A549 (cell line): ENCODE measurements around the gene WASF3.

Source experiments
- CTCF ChIP-seq: fragments of >200 bp; sonication (Bioruptor Twin); formaldehyde crosslinking; IDR thresholded peaks from 3 replicates; pipeline ENCODE4 v1.5.1; 2016
- FOSL2 ChIP-seq, 2 experiments: fragments of 450-650 bp in 1 of 2; fragments of >200 bp in 1 of 2; sonication (Bioruptor Twin) in 1 of 2; formaldehyde crosslinking; IDR thresholded peaks; 2 replicates each; pipeline versions ENCODE4 v1.5.0 to v1.6.1; 2016 to 2020; ENCODE audit warnings: mild to moderate bottlenecking in 1 of 2, moderate library complexity in 1 of 2
- KDM1A ChIP-seq: fragments of 200-600 bp; sonication (generic); IDR thresholded peaks from 2 replicates; pipeline ENCODE4 v1.6.1; 2016; ENCODE audit warnings: low read depth, mild to moderate bottlenecking
- MAZ ChIP-seq: fragments of 150-350 bp; IDR thresholded peaks from 2 replicates; pipeline ENCODE4 v1.6.1; 2014; ENCODE audit warnings: antibody characterized with exemption, low read depth, low read length, borderline replicate concordance
- RCOR1 ChIP-seq: fragments of 150-350 bp; IDR thresholded peaks from 2 replicates; pipeline ENCODE4 v1.6.1; 2014; ENCODE audit warnings: antibody characterized with exemption, low read length, low read depth
- TF ChIP-seq, protein P1 (sequence below): fragments of >200 bp; sonication (Bioruptor Twin); formaldehyde crosslinking; IDR thresholded peaks from 2 replicates; pipeline ENCODE4 v1.6.1; 2016

DNA sequence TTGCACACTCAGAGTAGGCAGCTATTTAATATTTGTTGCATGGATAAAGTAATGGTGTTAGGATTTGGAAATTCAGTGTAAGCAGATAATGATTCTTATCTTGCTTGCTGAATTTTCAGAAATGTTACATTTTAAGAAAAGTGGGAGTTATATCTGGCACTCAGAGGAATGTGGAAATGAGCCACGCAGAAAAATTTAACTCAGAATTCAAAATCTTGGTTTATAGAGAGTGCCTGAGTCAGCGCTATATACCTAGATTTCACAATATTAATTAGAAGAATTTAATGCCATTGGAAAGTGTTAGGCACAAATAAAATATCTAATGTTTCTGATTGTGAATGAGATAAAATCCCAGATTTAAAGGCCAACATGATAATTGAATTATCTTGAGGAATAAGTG is 106.8 kb downstream of the WASF3 start:
- no peak for TF ChIP-seq FOSL2 (IDR thresholded peaks at IDR 0.05)
- TF ChIP-seq FOSL2 (CRISPR knock-in tag; IDR thresholded peaks at IDR 0.05) = no peak
- no peak for TF ChIP-seq MAZ
- TF ChIP-seq CTCF = no peak
- TF ChIP-seq RCOR1 = no peak
- TF ChIP-seq, protein P1, sequence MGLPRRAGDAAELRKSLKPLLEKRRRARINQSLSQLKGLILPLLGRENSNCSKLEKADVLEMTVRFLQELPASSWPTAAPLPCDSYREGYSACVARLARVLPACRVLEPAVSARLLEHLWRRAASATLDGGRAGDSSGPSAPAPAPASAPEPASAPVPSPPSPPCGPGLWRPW = no peak
- no peak for TF ChIP-seq KDM1A
